ENCODE data around the gene DPP3.
A peak's percentile ranks its signal among the peaks of the same experiment; 100 is the strongest.

DPP3 gene

GRCh38 chr11:66477263-66478201 is 2.7 kb upstream of the DPP3 start:
- no peak for DNase-seq (ENCODE audit: extremely low read depth, insufficient read length)
- no peak for TF ChIP-seq CTCF (IDR thresholded peaks at IDR 0.05; ENCODE audit: insufficient read depth, low read length, poor library complexity, severe bottlenecking)
- Histone ChIP-seq H3K36me3 (ENCODE audit: control insufficient read depth, insufficient read depth, low read length) (no peaks in the 10 kb centered on the region; the same call in none of the 2 replicates), H3K4me3 (replicated peaks; ENCODE audit: low read depth, low read length) (no peak overlapping the region), H3K27me3 (replicated peaks; ENCODE audit: control insufficient read depth, insufficient read depth, low read length) (no peaks in the 10 kb centered on the region)

GRCh38 chr11:66478729-66479393 is 1.4 kb upstream of the DPP3 start:
- Histone ChIP-seq H3K4me3 (replicated peaks; ENCODE audit: low read depth, low read length) (peak overlapping the region; percentile 79), H3K36me3 (ENCODE audit: control insufficient read depth, insufficient read depth, low read length) (no peaks in the 10 kb centered on the region; the same call in none of the 2 replicates), H3K27me3 (replicated peaks; ENCODE audit: control insufficient read depth, insufficient read depth, low read length) (no peaks in the 10 kb centered on the region)
- peak; percentile 88 for TF ChIP-seq CTCF (IDR thresholded peaks at IDR 0.05; ENCODE audit: insufficient read depth, low read length, poor library complexity, severe bottlenecking)
- DNase-seq (ENCODE audit: extremely low read depth, insufficient read length), result no peak

GRCh38 chr11:66479394-66480116 is 679 bp upstream of the DPP3 start:
- no peak for DNase-seq (ENCODE audit: extremely low read depth, insufficient read length)
- TF ChIP-seq CTCF (IDR thresholded peaks at IDR 0.05; ENCODE audit: insufficient read depth, low read length, poor library complexity, severe bottlenecking), result no peak
- Histone ChIP-seq H3K27me3 (replicated peaks; ENCODE audit: control insufficient read depth, insufficient read depth, low read length) (no peaks in the 10 kb centered on the region), H3K36me3 (ENCODE audit: control insufficient read depth, insufficient read depth, low read length) (no peaks in the 10 kb centered on the region; the same call in none of the 2 replicates), H3K4me3 (replicated peaks; ENCODE audit: low read depth, low read length) (peak overlapping the region; percentile 79)

- no peak overlapping the region for H3K4me3 ChIP-seq (replicated peaks; ENCODE audit: low read depth, low read length)
- H3K27me3 ChIP-seq (replicated peaks; ENCODE audit: control insufficient read depth, insufficient read depth, low read length), result no peaks in the 10 kb centered on the region
- H3K36me3 ChIP-seq (ENCODE audit: control insufficient read depth, insufficient read depth, low read length), result peaks cover 24% of the 10 kb centered on the region
- TF ChIP-seq CTCF (IDR thresholded peaks at IDR 0.05; ENCODE audit: insufficient read depth, low read length, poor library complexity, severe bottlenecking), result no peak
- no peak for DNase-seq (ENCODE audit: extremely low read depth, insufficient read length)
Measured at GRCh38 chr11:66484806-66485380, 4.7 kb downstream of the DPP3 start.

GRCh38 chr11:66488957-66489356 is 8.7 kb downstream of the DPP3 start:
- Histone ChIP-seq H3K4me3 (replicated peaks; ENCODE audit: low read depth, low read length) (no peak overlapping the region), H3K27me3 (replicated peaks; ENCODE audit: control insufficient read depth, insufficient read depth, low read length) (no peaks in the 10 kb centered on the region), H3K36me3 (ENCODE audit: control insufficient read depth, insufficient read depth, low read length) (peaks cover 46% of the 10 kb centered on the region)
- TF ChIP-seq CTCF (IDR thresholded peaks at IDR 0.05; ENCODE audit: insufficient read depth, low read length, poor library complexity, severe bottlenecking), result no peak
- no peak for DNase-seq (ENCODE audit: extremely low read depth, insufficient read length)

All from GM06990 (cell line).